SK-N-MC (cell line): ENCODE measurements around the gene GNAQ.

Experiments used
- DNase-seq: peaks from one replicate; pipeline ENCODE4 v3.0.0-alpha.2; 2011; ENCODE audit warnings: low read depth, low spot score
- H3K27ac ChIP-seq: fragments of 200-600 bp; sonication (generic); 2 replicates; pipeline ENCODE4 v1.5.1; 2016; ENCODE audit warnings: mixed run types
- H3K36me3 ChIP-seq: fragments of 200-600 bp; sonication (generic); 2 replicates; pipeline ENCODE4 v1.6.1; 2017; ENCODE audit warnings: antibody characterized with exemption, low read length, mixed read lengths; ENCODE audit not compliant: insufficient read depth
- H3K4me3 ChIP-seq: fragments of 200-600 bp; sonication (generic); 2 replicates; pipeline ENCODE4 v1.5.1; 2016
- H3K9ac ChIP-seq: fragments of 200-600 bp; sonication (generic); 2 replicates; pipeline ENCODE4 v1.8.0; 2017; ENCODE audit warnings: mixed run types, mixed read lengths; ENCODE audit not compliant: insufficient read length
- H3K9me3 ChIP-seq: fragments of 200-600 bp; sonication (generic); 2 replicates; pipeline ENCODE4 v1.6.1; 2017; ENCODE audit warnings: low read depth, mild to moderate bottlenecking, antibody characterized with exemption, low read length, moderate library complexity, mixed read lengths
- EZH2 ChIP-seq: fragments of 200-600 bp; sonication (generic); IDR thresholded peaks from one replicate; pipeline ENCODE4 v1.6.1; 2017; ENCODE audit warnings: antibody characterized with exemption
- FOXP2 ChIP-seq: optimal IDR thresholded peaks from 2 replicates; pipeline ENCODE3; 2011; ENCODE audit warnings: mild to moderate bottlenecking, moderate library complexity; ENCODE audit not compliant: insufficient read depth; ENCODE audit errors: extremely low read length, control extremely low read depth
- POLR2AphosphoS5 ChIP-seq: IDR thresholded peaks from 2 replicates; pipeline ENCODE4 v1.6.1; 2012; ENCODE audit warnings: mild to moderate bottlenecking, low read depth, low read length, borderline replicate concordance

The GNAQ gene

DNA sequence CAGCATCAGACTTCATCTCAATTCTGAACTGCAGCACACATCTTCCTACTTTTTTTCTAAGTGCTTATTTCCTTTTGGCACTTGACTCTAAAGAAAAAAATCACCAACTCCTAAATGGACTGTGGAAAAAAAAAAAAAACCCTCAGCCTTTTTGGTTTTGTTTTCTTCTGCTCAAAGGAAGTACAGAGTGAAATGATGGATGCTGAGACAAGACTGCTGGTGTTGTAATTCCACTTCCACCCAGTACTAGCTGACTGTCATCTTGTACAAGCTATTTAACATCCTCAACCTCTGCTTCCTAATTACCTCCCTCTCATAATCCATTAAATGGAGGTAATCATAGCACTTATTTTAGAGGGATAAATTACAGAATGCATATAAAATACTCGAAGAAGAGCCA lies 212.0 kb downstream of the GNAQ start:
- DNase-seq, result no peak
- Histone ChIP-seq H3K9ac (no peak overlapping the region), H3K36me3 (peaks cover 4% of the 10 kb centered on the region; the same call in 1 of the 2 replicates), H3K27ac (no peak overlapping the region), H3K4me3 (no peak overlapping the region), H3K9me3 (no peaks in the 10 kb centered on the region)
- TF ChIP-seq FOXP2 (no peak), POLR2AphosphoS5 (no peak), EZH2 (no peak)

DNA sequence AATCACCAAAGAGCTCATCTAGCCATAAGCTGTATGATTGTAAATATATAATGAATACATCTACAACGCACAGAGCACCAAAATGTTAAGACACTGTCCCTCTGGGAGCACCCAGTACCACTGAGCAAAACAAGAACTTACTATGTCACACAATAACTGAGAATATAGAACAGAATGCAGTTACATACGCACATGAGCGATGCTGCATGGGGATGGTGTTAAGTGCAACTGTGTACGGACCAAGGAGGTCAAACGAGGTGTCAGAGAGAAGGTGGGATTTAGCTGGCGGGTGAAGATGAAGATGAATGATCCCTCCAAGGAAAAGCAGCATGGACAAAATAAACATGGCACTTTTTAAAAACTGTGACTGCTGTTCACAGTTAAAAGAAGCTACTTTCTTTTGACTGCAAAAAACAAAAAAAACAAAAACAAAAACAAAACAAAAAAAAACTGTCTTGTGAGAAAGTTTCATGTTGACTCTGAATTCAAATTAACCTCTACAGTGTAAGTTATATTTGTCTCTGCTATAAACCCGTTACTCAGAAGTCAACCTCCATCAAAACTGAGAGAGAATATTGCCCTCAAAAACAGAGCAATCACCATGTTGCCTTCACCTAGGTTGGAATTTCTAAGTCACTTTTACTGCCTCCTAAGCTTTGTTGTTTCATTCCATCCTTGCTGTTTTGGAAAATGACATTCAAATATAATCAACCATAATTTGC lies 213.9 kb downstream of the GNAQ start:
- no peak overlapping the region for H3K9ac ChIP-seq
- H3K36me3 ChIP-seq, result peaks cover 12% of the 10 kb centered on the region
- DNase-seq, result no peak
- TF ChIP-seq FOXP2, result no peak
- no peak for TF ChIP-seq EZH2
- no peak for TF ChIP-seq POLR2AphosphoS5
- no peak overlapping the region for H3K4me3 ChIP-seq
- H3K27ac ChIP-seq, result no peak overlapping the region
- no peaks in the 10 kb centered on the region for H3K9me3 ChIP-seq

DNA sequence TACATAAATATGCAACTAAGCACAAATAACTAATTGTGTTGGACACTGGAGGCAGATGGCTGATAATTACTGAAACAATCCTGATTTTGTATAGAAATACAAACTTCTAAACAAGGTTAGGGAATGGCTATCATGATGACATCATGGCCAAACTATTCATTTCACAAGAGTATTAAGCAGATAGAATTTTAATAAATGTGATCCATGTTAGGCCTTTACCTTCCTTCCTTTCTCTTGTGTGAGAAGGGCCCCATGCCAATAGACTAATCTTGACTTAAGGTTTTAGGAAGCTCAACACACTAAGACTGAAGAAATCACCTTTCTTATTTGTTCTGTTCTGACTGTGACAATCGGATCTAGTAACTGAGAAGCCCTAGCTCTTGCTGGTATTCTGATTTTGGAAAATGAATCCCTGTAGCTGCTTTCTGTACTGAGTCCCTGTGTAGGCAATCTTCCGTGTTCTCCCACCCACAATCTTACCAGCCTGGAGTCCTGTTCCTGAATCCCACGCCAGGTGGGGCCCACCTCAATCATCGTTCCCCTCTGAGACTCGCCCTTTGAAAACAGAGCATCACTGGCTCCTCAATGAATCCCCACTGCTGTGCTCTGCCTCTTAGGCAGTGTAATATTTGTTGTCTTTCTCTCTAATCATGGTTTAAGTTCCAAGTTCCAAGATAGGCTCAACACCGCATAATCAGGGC lies 214.8 kb downstream of the GNAQ start:
- TF ChIP-seq POLR2AphosphoS5, result no peak
- TF ChIP-seq FOXP2, result no peak
- TF ChIP-seq EZH2, result no peak

DNA sequence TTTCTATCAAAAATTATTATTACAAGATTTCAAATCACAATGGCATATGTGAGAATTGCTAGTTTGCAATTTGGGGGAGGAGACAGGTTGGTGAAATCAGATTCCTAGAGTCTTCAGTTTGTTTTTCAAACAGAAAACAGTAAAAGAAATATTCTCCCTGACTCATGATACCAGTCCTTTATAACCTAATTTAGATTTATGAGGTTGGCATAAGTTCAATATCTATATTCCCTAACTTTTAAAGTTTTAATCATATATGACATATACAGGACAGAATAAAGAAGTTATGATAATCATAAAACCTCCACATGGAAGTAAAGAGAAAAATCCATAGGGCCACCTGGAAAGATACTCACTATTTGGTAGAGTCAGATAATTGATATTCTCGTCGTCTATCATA lies 216.4 kb downstream of the GNAQ start:
- DNase-seq, result no peak
- Histone ChIP-seq H3K4me3 (no peak overlapping the region), H3K9ac (no peak overlapping the region), H3K9me3 (no peaks in the 10 kb centered on the region), H3K27ac (no peak overlapping the region), H3K36me3 (peaks cover 20% of the 10 kb centered on the region)
- no peak for TF ChIP-seq POLR2AphosphoS5
- TF ChIP-seq FOXP2, result no peak
- no peak for TF ChIP-seq EZH2

More for the DNA sequence above, 214.8 kb downstream of the GNAQ start:
- Histone ChIP-seq H3K4me3 (no peak overlapping the region), H3K9ac (no peak overlapping the region), H3K9me3 (no peaks in the 10 kb centered on the region), H3K27ac (no peak overlapping the region), H3K36me3 (peaks cover 16% of the 10 kb centered on the region)
- DNase-seq, result no peak

DNA sequence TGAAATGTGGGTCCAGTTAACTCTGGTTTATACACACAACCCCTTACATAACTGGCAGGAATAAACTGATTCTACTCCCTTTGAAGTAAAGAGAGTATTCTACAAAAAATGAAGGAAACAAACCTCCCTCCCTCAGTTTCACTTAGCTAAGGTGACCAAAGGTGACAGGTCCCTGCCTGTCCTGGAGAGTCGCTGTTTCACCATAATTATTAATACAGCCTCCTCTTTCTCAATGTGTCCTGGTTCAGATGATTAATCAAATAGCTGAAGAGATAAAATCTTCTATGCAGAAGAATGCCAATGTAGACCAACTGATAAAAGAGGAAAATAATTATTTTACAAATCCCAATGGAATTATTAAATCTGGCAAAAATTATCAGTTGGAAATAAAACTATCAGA lies 219.8 kb downstream of the GNAQ start:
- no peak overlapping the region for H3K9ac ChIP-seq
- no peak overlapping the region for H3K4me3 ChIP-seq
- H3K9me3 ChIP-seq, result no peaks in the 10 kb centered on the region
- no peak overlapping the region for H3K27ac ChIP-seq
- peaks cover 24% of the 10 kb centered on the region for H3K36me3 ChIP-seq
- no peak for DNase-seq
- no peak for TF ChIP-seq POLR2AphosphoS5
- TF ChIP-seq FOXP2, result no peak
- TF ChIP-seq EZH2, result no peak

DNA sequence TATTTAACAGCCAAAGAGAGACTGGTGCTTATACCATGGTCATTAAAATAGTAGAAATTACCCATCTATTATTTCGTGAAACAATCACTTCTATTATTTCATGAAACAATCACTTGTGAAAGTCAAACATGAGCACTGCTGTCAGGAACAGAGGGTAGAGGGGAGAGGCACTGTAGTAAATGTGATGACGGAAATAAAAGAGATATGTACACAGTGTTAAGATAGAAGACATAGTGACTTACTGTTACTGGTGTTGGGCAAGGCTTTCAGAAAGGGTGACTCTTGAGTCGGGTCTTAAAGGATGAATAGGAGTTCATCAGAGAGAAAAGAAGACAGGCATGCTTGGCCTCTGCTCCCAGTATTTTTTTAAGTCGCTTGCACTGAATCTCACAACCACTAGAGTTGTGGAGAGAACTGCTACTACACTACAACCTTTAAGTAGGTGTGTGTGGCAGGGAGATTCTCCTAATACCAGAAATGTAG lies 220.9 kb downstream of the GNAQ start:
- Histone ChIP-seq H3K27ac (no peak overlapping the region), H3K36me3 (peaks cover 24% of the 10 kb centered on the region), H3K4me3 (no peak overlapping the region), H3K9me3 (no peaks in the 10 kb centered on the region), H3K9ac (no peak overlapping the region)
- no peak for TF ChIP-seq EZH2
- TF ChIP-seq FOXP2, result no peak
- TF ChIP-seq POLR2AphosphoS5, result no peak
- no peak for DNase-seq

DNA sequence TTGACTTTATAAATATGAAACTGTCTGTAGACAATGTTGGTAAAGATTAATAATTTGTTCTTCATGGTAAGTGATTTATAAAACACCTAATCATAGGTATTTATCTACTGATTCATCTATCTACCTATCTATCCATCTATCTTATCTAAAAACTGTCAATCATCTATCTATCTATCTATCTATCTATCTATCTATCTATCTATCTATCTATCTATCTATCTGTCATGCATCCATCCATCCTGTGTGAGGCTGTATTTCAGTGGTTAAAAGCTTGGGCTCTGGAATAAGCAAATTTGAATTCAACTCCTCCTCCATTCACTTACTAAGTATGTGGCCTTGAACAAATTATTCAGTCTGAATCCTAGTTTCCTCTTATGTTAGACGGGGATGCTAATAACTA lies 221.6 kb downstream of the GNAQ start:
- no peaks in the 10 kb centered on the region for H3K9me3 ChIP-seq
- no peak overlapping the region for H3K4me3 ChIP-seq
- H3K9ac ChIP-seq, result no peak overlapping the region
- TF ChIP-seq POLR2AphosphoS5 (no peak), FOXP2 (no peak), EZH2 (no peak)
- H3K27ac ChIP-seq, result no peak overlapping the region
- H3K36me3 ChIP-seq, result peaks cover 24% of the 10 kb centered on the region
- no peak for DNase-seq

DNA sequence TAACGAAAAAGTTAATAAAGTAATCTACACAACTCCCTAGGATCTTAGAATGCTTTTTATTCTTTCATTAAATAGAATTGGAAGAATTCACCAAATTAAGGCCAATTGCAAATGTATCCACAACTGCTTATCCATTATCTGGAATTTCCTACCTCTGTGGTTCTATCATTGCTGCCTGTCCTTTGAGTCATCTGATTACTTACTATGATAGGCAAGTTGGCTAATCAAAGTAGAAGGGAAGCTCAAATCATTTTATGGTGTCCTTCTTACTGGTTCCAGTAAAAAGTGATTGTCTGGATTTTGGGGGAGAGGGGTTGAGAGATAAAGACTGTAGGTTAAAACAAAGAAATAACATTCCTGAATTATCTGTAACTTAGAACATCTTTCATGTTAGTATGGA lies 222.1 kb downstream of the GNAQ start:
- TF ChIP-seq FOXP2 (no peak), EZH2 (no peak), POLR2AphosphoS5 (no peak)
- no peak overlapping the region for H3K4me3 ChIP-seq
- H3K9me3 ChIP-seq, result no peaks in the 10 kb centered on the region
- DNase-seq, result no peak
- no peak overlapping the region for H3K9ac ChIP-seq
- H3K36me3 ChIP-seq, result peaks cover 19% of the 10 kb centered on the region
- no peak overlapping the region for H3K27ac ChIP-seq

DNA sequence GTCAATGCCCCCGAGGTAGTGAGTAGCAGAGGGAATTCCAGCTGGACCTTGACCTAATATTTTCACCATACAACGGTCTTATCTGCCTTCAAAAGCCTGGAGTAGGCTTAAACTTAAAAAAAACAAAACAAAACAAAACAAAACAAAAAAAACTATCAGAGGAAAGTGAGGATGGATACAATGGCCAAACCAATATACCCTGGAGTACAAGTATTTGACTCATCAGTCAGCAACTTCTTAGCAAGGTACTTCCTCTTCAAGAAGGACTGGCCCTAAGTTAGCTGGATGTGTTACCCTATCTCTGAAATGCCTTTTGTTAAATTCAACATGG lies 222.9 kb downstream of the GNAQ start:
- Histone ChIP-seq H3K4me3 (no peak overlapping the region), H3K9me3 (no peaks in the 10 kb centered on the region), H3K36me3 (peaks cover 12% of the 10 kb centered on the region; the same call in 1 of the 2 replicates), H3K27ac (no peak overlapping the region), H3K9ac (no peak overlapping the region)
- DNase-seq, result no peak
- TF ChIP-seq EZH2, result no peak
- no peak for TF ChIP-seq POLR2AphosphoS5
- TF ChIP-seq FOXP2, result no peak
